Tibial nerve (tissue), 4 donors: ENCODE results near the gene LIPT1. TPM values are rescaled to one million over a fixed set of nuclear protein-coding genes. Genes with fewer than 3 reads are reported as not detected.
A peak's percentile ranks its signal among the peaks of the same experiment; 100 is the strongest.

Experiments used
- DNase-seq, 2 donors: peaks; one replicate each; pipeline ENCODE4 v3.0.0-alpha.2; 2019; ENCODE audit warnings: low spot score in 2 of 2
- H3K27ac ChIP-seq, 4 donors: fragments of 200-600 bp; sonication (generic) in 3 of 4; one replicate each; pipeline ENCODE4 v1.5.1; 2017 to 2019; ENCODE audit warnings: mild to moderate bottlenecking in 1 of 4
- H3K27me3 ChIP-seq, 2 donors: fragments of 200-600 bp; sonication (generic) in 1 of 2; one replicate each; pipeline versions ENCODE4 v1.5.1 to v1.6.0; 2017 to 2019
- H3K36me3 ChIP-seq, 3 donors: fragments of 200-600 bp; sonication (generic); one replicate each; pipeline ENCODE4 v1.5.1; 2018 to 2019
- H3K4me1 ChIP-seq, 4 donors: fragments of 200-600 bp; sonication (generic) in 3 of 4; one replicate each; pipeline ENCODE4 v1.5.1; 2017 to 2019
- H3K4me3 ChIP-seq, 4 donors: fragments of 200-600 bp; sonication (generic) in 3 of 4; one replicate each; pipeline ENCODE4 v1.5.1; 2017 to 2019; ENCODE audit warnings: mild to moderate bottlenecking in 1 of 4, moderate library complexity in 1 of 4
- H3K9me3 ChIP-seq, 4 donors: fragments of 200-600 bp; sonication (generic) in 3 of 4; one replicate each; pipeline ENCODE4 v1.5.1; 2017 to 2019
- CTCF ChIP-seq, 5 experiments: fragments of 200-600 bp in 3 of 5; fragments of 450-650 bp in 2 of 5; sonication (generic) in 3 of 5; IDR thresholded peaks; one replicate each; pipeline ENCODE4 v1.5.1; 2016 to 2019; ENCODE audit warnings: antibody characterized with exemption in 5 of 5, mild to moderate bottlenecking in 3 of 5, moderate library complexity in 2 of 5
- EP300 ChIP-seq, 2 donors: sonication (generic); formaldehyde crosslinking; IDR thresholded peaks; one replicate each; pipeline ENCODE4 v1.6.1; 2017; ENCODE audit warnings: antibody characterized with exemption in 2 of 2, mild to moderate bottlenecking in 1 of 2
- POLR2A ChIP-seq, 2 donors: fragments of 450-650 bp; IDR thresholded peaks; one replicate each; pipeline ENCODE4 v1.6.1; 2017; ENCODE audit warnings: antibody characterized with exemption in 2 of 2, mild to moderate bottlenecking in 2 of 2, moderate library complexity in 2 of 2
- WGBS, 2 donors: methylation state at CpG; one replicate each; pipeline ENCODE4 v1.1.5; 2018; 5-methylcytosine and 5-hydroxymethylcytosine counted together
- small RNA-seq: library from RNA; depleted of rRNA; stranded (forward); fragments of <200 nt; gene quantifications from one replicate; pipeline ENCODE3, GENCODE V24; 2016
- total RNA-seq, 4 donors: library from RNA; depleted of rRNA; stranded (reverse); fragments of >200 nt; gene quantifications; one replicate each; pipeline ENCODE4 v1.1.0, GENCODE V29; 2016

LIPT1 gene
- total RNA-seq, 4 donors from 2014 or later: 2.7 to 10.0 (median 9.0) TPM

DNA sequence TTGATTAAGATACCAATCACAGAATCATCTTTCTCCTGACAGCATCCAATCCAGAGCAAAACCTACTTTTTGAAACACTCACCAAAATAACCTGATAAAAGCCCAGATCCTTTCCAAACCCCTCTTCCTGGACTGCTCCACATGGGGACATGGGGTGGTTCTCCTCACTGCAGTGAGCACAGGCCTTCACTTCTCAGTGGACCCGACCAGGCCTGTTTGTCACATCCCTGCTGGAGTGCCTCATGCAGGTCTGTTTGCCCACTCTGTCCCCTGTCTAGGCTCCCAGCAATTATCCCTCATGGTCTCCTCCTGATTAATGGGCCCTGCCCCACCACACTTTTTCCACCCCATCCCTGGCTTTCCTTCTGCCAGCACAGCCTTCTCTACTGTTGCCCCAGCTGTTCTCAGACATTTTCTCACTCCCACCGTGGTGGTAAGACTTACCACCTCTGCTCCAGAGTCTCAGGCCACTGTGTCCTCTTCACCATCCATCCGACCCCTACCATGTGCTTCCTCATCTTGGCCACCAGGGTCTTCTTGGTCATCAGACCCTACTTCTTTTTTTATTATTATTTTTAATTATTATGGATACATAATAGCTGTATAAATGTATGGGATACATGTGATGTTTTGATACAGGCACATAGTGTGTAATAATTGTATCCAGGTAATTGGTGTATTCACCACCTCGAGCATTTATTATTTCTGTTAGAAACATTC is 47.4 kb downstream of the LIPT1 start:
- no peak overlapping the region for H3K27ac ChIP-seq
- H3K4me3 ChIP-seq: no peak overlapping the region
- no peaks in the 10 kb centered on the region for H3K27me3 ChIP-seq
- no peaks in the 10 kb centered on the region for H3K4me1 ChIP-seq
- TF ChIP-seq CTCF (IDR thresholded peaks at IDR 0.05) (peak in 1 of 5 experiments; percentile 7), EP300 (IDR thresholded peaks at IDR 0.05) (no peak)
- DNase-seq: no peak
- H3K9me3 ChIP-seq: no peaks in the 10 kb centered on the region
- peaks cover 0 to 27% (median 0%) of the 10 kb centered on the region in 3 donors for H3K36me3 ChIP-seq
- 88 to 94% methylated on average over 4 of the region's 4 CpGs for WGBS, 2 donors

DNA sequence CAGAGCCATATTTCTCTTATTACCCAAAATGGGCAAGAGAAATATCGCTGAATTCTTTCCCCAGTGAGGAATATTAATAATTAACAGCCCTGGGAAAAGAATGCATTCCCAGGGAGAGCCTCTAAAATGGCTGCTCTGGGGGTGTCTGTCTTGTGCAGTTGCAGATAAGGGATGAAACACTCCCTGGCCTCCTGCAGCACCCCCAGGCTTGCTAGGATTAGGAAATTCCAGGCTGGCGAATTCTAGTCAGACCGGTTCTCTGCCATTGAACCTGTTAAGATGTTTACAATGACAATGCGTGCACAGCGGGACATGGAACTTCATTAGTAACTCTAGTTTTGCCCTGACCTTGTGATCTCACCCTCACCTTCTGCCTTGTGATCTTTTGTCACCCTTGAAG is 50.7 kb downstream of the LIPT1 start:
- Histone ChIP-seq H3K36me3 (peaks cover 0 to 18% (median 0%) of the 10 kb centered on the region in 3 donors), H3K9me3 (no peaks in the 10 kb centered on the region), H3K27me3 (no peaks in the 10 kb centered on the region), H3K4me1 (no peaks in the 10 kb centered on the region), H3K27ac (no peak overlapping the region), H3K4me3 (no peak overlapping the region)
- no peak for TF ChIP-seq CTCF (IDR thresholded peaks at IDR 0.05)
- no peak for TF ChIP-seq POLR2A (IDR thresholded peaks at IDR 0.05)
- no peak for TF ChIP-seq EP300 (IDR thresholded peaks at IDR 0.05)
- DNase-seq: no peak
- WGBS, 2 donors: 86 to 91% methylated on average over 5 of the region's 5 CpGs

Small RNAs within 50 kb of the gene (small RNA-seq; reads per million reads assigned to genes)
- not detected for gene AC092587.1

Other genes starting within 250 kb of the LIPT1 start
- 10 to 100 TPM in 3 of 4 donors, 1 to 10 TPM in 1; 7.2 to 19.0 (median 15.4) TPM for gene CRACDL, start 218.7 kb upstream of the LIPT1 start, total RNA-seq
- gene C2orf15, start 13.3 kb upstream of the LIPT1 start, total RNA-seq: under 1 TPM in 1 of 4 donors, not detected in 3; 0.44 TPM
- gene TSGA10, start within 50 bp of the LIPT1 start, total RNA-seq: 10 to 100 TPM in 2 of 4 donors, 1 to 10 TPM in 2; 6.5 to 12.9 (median 10.0) TPM
- gene MITD1, start 26.1 kb downstream of the LIPT1 start, total RNA-seq: 10 to 100 TPM; 18.3 to 30.8 (median 27.2) TPM
- 10 to 100 TPM; 19.4 to 27.0 (median 21.7) TPM for gene MRPL30, start 26.2 kb downstream of the LIPT1 start, total RNA-seq
- not detected for gene LYG2, start 100.7 kb downstream of the LIPT1 start, total RNA-seq
- gene LYG1, start 146.2 kb downstream of the LIPT1 start, total RNA-seq: 1 to 10 TPM in 3 of 4 donors, under 1 TPM in 1; 0.66 to 2.7 (median 1.9) TPM
- gene TXNDC9, start 181.4 kb downstream of the LIPT1 start, total RNA-seq: 10 to 100 TPM; 25.3 to 37.1 (median 29.7) TPM
- 10 to 100 TPM; 28.8 to 47.4 (median 42.3) TPM for gene EIF5B, start 182.4 kb downstream of the LIPT1 start, total RNA-seq